HEK293T (cell line): ENCODE measurements around the gene C20orf204.

Experiments used
- CTCF ChIA-PET: fragments of 350-600 bp; formaldehyde crosslinking; extraction: SDS; loops from one replicate; lab custom pipeline; 2021; ENCODE audit warnings: antibody characterized with exemption, inconsistent platforms; lab: Yijun Ruan, JAX
- POLR2A ChIA-PET: fragments of 350-600 bp; formaldehyde crosslinking; extraction: SDS; loops from one replicate; lab custom pipeline; 2020; ENCODE audit warnings: antibody characterized with exemption, inconsistent platforms; lab: Yijun Ruan, JAX
- DNase-seq: peaks from one replicate; pipeline ENCODE4 v3.0.0; 2012; ENCODE audit warnings: mixed read lengths; ENCODE audit errors: extremely low spot score
- ARNT ChIP-seq: fragments of 450-650 bp; IDR thresholded peaks from 2 replicates; pipeline ENCODE4 v1.6.1; 2017; ENCODE audit warnings: mild to moderate bottlenecking
- BHLHE40 ChIP-seq: fragments of 450-650 bp; IDR thresholded peaks from 2 replicates; pipeline ENCODE4 v1.6.1; 2016; ENCODE audit warnings: mild to moderate bottlenecking, moderate library complexity, borderline replicate concordance
- CTBP1 ChIP-seq: fragments of 450-650 bp; IDR thresholded peaks from 2 replicates; pipeline ENCODE4 v1.6.1; 2016; ENCODE audit warnings: borderline replicate concordance
- ELF4 ChIP-seq: fragments of 450-650 bp; IDR thresholded peaks from 2 replicates; pipeline ENCODE4 v1.6.1; 2017; ENCODE audit warnings: antibody characterized with exemption
- FOXA1 ChIP-seq: fragments of 450-650 bp; IDR thresholded peaks from 2 replicates; pipeline ENCODE4 v1.6.1; 2016; ENCODE audit warnings: mild to moderate bottlenecking
- FOXK2 ChIP-seq: fragments of 450-650 bp; IDR thresholded peaks from 2 replicates; pipeline ENCODE4 v1.6.1; 2016; ENCODE audit warnings: mild to moderate bottlenecking
- FOXM1 ChIP-seq: fragments of 450-650 bp; IDR thresholded peaks from 2 replicates; pipeline ENCODE4 v1.6.1; 2017; ENCODE audit warnings: mild to moderate bottlenecking, borderline replicate concordance
- HDGF ChIP-seq: fragments of 450-650 bp; IDR thresholded peaks from 2 replicates; pipeline ENCODE4 v1.6.1; 2017; ENCODE audit warnings: antibody characterized with exemption, borderline replicate concordance
- L3MBTL2 ChIP-seq: fragments of 450-650 bp; conservative IDR thresholded peaks from 2 replicates; pipeline ENCODE4 v1.6.1; 2016; ENCODE audit warnings: mild to moderate bottlenecking
- LEF1 ChIP-seq: fragments of 450-650 bp; IDR thresholded peaks from 2 replicates; pipeline ENCODE4 v1.6.1; 2017; ENCODE audit warnings: mild to moderate bottlenecking, borderline replicate concordance
- NFRKB ChIP-seq: fragments of 450-650 bp; IDR thresholded peaks from 2 replicates; pipeline ENCODE4 v1.6.1; 2016; ENCODE audit warnings: mild to moderate bottlenecking, moderate library complexity
- PKNOX1 ChIP-seq: fragments of 450-650 bp; IDR thresholded peaks from 2 replicates; pipeline ENCODE4 v1.6.1; 2016
- SP1 ChIP-seq: fragments of 450-650 bp; IDR thresholded peaks from 2 replicates; pipeline ENCODE4 v1.6.1; 2017
- SUZ12 ChIP-seq: fragments of 450-650 bp; IDR thresholded peaks from 2 replicates; pipeline ENCODE4 v1.6.1; 2016; ENCODE audit warnings: mild to moderate bottlenecking
- TARDBP ChIP-seq: fragments of 450-650 bp; IDR thresholded peaks from 2 replicates; pipeline ENCODE4 v1.6.1; 2016
- ZNF384 ChIP-seq: fragments of 450-650 bp; IDR thresholded peaks from 2 replicates; pipeline ENCODE4 v1.6.1; 2016

Gene C20orf204

GRCh38 chr20:64027981-64028685, 7.8 kb upstream of the C20orf204 start:
- POLR2A ChIA-PET = interaction anchor here (0.7 kb wide), 1 partner anchor 8 kb away, joined by 4 read pairs; the partner anchor contains the start of gene C20orf204
- no peak for TF ChIP-seq NFRKB
- no peak for TF ChIP-seq FOXA1
- no peak for TF ChIP-seq SUZ12
- no peak for TF ChIP-seq LEF1
- TF ChIP-seq PKNOX1 = no peak
- no peak for TF ChIP-seq ELF4
- no peak for TF ChIP-seq L3MBTL2
- CTCF ChIA-PET = interaction anchor here (1.1 to 1.3 kb wide), 2 partner anchors 11 to 29 kb away, joined by 3 to 5 read pairs; no protein-coding TSS in a partner anchor
- no peak for DNase-seq

GRCh38 chr20:64029293-64030117, 6.5 kb upstream of the C20orf204 start:
- ChIA-PET CTCF (no interaction called here), POLR2A (no interaction called here)
- DNase-seq = no peak
- TF ChIP-seq PKNOX1 = no peak

- CTCF ChIA-PET = no interaction called here
- TF ChIP-seq ZNF384 (no peak), ELF4 (no peak), SUZ12 (no peak), ARNT (no peak), NFRKB (no peak), HDGF (no peak), FOXM1 (no peak), L3MBTL2 (no peak), TARDBP (no peak), CTBP1 (no peak), LEF1 (no peak), PKNOX1 (no peak), FOXA1 (no peak), SP1 (no peak), FOXK2 (no peak), BHLHE40 (no peak)
- POLR2A ChIA-PET = no interaction called here
- DNase-seq = no peak
Measured at GRCh38 chr20:64030371-64031134, 5.4 kb upstream of the C20orf204 start.

- CTCF ChIA-PET = no interaction called here
- POLR2A ChIA-PET = no interaction called here
- no peak for TF ChIP-seq SP1
- TF ChIP-seq SUZ12 = no peak
- no peak for TF ChIP-seq FOXM1
- TF ChIP-seq HDGF = no peak
- TF ChIP-seq ZNF384 = no peak
- no peak for TF ChIP-seq CTBP1
- TF ChIP-seq L3MBTL2 = no peak
- no peak for TF ChIP-seq ELF4
- no peak for TF ChIP-seq PKNOX1
- TF ChIP-seq ARNT = no peak
- no peak for TF ChIP-seq NFRKB
- no peak for TF ChIP-seq BHLHE40
- no peak for TF ChIP-seq TARDBP
- TF ChIP-seq FOXK2 = no peak
- no peak for TF ChIP-seq FOXA1
- TF ChIP-seq LEF1 = no peak
- no peak for DNase-seq
Measured at GRCh38 chr20:64031822-64032314, 4.1 kb upstream of the C20orf204 start.
